Gastrocnemius medialis (tissue), 4 donors: ENCODE results near the gene BLOC1S3.

Experiments
- POLR2A ChIP-seq, 2 donors: fragments of 450-650 bp; IDR thresholded peaks; one replicate each; pipeline ENCODE4 v1.6.1; 2017; ENCODE audit warnings: antibody characterized with exemption in 2 of 2, mild to moderate bottlenecking in 2 of 2, moderate library complexity in 2 of 2
- TF ChIP-seq, protein P1 (sequence below), 5 experiments: fragments of 450-650 bp in 3 of 5; fragments of 200-600 bp in 2 of 5; sonication (generic) in 2 of 5; IDR thresholded peaks in 4 of 5; conservative IDR thresholded peaks in 1 of 5; 1 replicate in 4 of 5; 2 replicates in 1 of 5; pipeline ENCODE4 v1.5.1; 2016 to 2019; ENCODE audit warnings: antibody characterized with exemption in 5 of 5, mild to moderate bottlenecking in 3 of 5, moderate library complexity in 3 of 5

- TF ChIP-seq, protein P1, sequence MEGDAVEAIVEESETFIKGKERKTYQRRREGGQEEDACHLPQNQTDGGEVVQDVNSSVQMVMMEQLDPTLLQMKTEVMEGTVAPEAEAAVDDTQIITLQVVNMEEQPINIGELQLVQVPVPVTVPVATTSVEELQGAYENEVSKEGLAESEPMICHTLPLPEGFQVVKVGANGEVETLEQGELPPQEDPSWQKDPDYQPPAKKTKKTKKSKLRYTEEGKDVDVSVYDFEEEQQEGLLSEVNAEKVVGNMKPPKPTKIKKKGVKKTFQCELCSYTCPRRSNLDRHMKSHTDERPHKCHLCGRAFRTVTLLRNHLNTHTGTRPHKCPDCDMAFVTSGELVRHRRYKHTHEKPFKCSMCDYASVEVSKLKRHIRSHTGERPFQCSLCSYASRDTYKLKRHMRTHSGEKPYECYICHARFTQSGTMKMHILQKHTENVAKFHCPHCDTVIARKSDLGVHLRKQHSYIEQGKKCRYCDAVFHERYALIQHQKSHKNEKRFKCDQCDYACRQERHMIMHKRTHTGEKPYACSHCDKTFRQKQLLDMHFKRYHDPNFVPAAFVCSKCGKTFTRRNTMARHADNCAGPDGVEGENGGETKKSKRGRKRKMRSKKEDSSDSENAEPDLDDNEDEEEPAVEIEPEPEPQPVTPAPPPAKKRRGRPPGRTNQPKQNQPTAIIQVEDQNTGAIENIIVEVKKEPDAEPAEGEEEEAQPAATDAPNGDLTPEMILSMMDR (IDR thresholded peaks at IDR 0.05 in 4 of 5, conservative IDR thresholded peaks at IDR 0.05 in 1 of 5) = no peak
- no peak for TF ChIP-seq POLR2A (IDR thresholded peaks at IDR 0.05)
These were observed 41.9 kb upstream of the BLOC1S3 start for GRCh38 chr19:45136507-45137178.
